ENCODE results near the gene CENPO. TPM values are rescaled to one million over a fixed set of nuclear protein-coding genes. Genes with fewer than 3 reads are reported as not detected.

The CENPO gene
- total RNA-seq, 1 donor from 2014 or later = 3.7 TPM

GRCh38 chr2:24836206-24836605 is 43.0 kb downstream of the CENPO start:
- no peak for DNase-seq (ENCODE audit: low spot score)

DNA sequence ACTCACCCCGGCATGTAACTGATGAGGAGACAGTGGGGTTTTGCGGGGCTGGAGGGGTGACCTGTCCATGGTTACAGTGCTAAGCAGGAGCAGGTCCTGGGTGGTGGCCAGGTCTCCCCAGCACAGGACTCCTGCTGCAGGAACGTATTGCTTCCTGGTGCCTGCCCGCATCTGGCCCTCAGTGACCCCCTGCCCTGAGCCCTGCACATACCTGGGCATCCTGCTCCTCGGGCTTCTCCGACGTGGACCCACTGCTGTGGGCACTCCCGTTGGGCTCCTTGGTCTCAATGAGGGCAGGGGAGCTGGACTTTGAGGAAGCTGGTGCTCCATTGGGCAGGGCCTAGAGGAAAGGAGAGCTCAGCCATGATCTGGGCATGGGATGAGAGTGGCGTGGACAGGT is 43.5 kb downstream of the CENPO start:
- DNase-seq (ENCODE audit: low spot score) = no peak

DNA sequence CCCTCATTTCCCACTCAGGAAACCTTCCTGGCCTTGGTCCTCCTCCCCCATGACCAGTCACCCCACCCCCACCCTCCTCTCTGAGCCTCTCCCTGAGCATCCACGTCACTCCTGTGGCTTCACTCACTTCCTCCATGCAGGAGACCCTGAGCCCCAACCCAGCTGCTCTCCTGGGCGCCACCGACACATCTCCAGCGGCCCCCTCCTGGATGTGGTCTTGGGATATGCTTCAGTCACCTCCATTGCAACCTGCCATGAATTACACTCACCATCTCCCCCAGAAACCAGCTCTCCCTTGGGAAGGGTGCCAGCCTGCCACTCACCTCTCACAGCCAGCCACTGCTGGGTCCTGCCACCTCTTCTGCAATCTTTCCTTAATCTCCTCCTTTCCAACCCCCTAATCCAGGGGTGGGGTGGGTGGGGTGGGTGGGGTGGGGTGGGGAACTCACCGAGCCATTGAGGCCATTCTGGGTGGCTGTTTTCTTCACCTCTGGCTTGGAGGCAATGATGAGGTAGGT is 44.8 kb downstream of the CENPO start:
- DNase-seq (ENCODE audit: low spot score) = no peak

- no peak for DNase-seq (ENCODE audit: low spot score)
These were observed 45.3 kb downstream of the CENPO start for GRCh38 chr2:24838541-24838940.

GRCh38 chr2:24839729-24840128 is 46.5 kb downstream of the CENPO start:
- DNase-seq (ENCODE audit: low spot score) = no peak

- no peak for DNase-seq (ENCODE audit: low spot score)
These were observed 47.1 kb downstream of the CENPO start for GRCh38 chr2:24840164-24840869.

DNA sequence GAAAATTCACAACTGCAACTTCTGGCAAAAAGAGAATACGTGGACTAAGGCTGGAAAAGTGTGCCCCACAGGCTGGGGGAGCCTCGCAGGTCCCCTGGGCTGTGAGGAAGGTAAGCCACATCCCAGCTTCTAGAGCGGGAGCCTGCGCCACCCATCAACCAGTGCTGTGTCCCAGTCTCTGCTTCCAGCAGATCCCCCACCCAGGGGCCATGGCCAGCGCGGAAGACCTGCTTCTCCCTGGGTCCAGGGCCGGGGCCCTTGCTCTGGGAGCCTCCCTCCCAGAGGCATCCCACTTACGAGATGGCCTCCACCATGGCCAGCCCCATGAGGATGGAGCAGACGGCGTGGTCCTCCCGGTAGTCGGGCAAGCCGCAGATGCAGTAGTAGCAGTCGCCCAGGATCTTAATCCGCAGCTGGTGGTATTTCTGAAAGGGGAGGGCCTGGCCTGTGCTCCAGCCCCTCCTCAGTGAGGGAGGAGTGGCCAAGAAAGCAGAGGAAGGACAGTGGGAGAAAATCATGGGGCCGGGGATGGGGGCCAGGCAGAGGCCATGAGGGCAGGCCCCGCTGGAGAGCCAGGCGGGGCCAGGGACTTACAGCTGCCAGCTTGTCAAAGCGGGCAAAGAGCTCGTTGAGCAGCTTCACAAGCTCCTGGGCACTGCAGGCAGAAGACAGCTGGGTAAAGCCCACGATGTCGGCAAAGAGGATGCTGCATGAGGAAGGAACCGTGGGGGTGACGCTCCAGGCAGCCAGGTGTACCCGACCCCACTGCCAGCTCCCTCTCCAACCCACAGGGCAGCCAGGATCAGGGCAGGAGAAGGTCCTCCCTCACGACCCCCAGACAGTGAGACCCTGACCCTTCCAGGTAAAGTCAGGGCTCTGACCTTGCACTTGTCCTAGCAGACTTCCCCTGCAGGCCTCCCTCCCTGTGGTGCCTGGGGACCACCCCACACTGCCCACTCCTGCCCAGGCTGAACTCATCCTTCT is 48.0 kb downstream of the CENPO start:
- DNase-seq (ENCODE audit: low spot score) = no peak

DNA sequence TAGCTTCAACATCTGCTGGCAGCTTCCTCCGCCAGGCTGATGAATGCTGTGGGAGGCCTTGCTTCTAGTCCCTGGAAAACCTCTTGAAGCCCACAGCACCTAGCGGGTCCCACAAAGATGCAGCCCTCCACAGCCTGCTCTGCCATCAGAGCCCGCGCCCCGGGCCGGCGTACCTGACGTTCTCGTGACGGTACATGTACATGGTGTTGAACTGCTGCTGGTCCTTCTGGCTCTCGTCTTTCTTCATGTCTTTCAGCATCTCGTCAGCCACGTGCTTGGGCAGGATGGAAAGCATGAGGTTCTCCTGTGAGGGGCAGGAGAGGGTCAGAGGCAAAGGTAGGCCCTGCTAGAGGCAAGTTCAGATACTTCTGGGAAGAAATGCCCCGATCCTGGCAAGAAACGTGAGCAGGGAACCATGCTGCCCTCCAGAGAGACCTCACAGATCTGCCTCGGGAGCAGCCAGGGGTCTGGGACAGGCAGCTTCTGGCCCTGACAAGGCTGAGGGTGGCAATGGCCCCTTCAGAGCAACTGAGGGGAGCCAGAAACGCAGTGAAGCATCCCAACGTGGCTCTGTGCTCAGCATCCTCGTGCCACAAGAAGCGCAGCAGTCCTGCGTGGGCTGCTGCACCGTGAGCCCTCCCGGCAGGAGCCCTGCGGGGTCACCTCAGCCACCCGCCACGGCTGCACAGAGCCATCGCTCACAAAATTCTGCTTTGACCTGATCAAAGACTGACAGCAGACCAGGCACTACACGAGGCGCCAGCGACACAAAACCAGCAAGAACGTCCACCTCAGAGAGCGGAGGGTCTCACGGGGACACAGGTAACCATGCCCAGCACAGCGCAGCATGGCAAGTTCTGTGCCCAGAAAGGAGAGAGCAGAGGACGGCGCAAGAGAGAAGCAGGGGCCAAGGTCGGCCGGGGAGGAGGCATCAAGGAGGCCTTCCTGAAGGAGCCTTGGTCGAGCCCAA is 49.1 kb downstream of the CENPO start:
- no peak for DNase-seq (ENCODE audit: low spot score)

GRCh38 chr2:24843330-24843860 is 50.2 kb downstream of the CENPO start:
- no peak for DNase-seq (ENCODE audit: low spot score)

DNA sequence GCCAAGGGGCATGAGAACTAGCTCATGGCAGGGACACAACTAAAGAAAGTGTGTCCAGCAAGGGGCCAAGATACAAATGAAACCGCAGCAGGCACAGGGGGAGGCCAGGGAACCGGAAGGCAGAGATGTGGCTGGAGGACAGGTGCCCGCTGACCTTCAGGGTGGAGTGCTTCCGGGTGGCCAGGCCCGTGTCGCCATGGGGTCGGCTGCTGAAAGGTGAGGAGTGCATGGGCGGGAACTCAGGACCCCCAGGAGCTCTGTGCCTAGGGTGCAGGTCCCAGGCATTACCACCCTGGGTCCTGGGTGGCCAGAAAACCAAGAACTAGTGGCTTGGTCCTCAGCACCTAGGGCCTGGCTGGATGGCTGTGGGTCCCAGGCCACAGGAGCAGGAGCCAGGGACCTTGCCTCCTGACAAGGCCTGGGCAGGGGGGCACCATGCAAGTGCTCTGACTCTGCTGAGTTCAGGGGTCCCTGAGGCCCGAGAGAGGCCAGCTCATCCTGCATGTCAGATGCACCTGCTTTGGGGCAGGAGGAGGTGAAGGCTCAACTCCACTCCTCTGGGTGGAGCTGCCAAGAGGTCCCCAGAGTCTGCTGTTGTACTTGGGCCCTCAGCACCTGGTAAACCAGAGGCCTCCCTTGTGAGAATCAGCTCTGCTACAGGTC is 50.9 kb downstream of the CENPO start:
- DNase-seq (ENCODE audit: low spot score) = no peak

DNA sequence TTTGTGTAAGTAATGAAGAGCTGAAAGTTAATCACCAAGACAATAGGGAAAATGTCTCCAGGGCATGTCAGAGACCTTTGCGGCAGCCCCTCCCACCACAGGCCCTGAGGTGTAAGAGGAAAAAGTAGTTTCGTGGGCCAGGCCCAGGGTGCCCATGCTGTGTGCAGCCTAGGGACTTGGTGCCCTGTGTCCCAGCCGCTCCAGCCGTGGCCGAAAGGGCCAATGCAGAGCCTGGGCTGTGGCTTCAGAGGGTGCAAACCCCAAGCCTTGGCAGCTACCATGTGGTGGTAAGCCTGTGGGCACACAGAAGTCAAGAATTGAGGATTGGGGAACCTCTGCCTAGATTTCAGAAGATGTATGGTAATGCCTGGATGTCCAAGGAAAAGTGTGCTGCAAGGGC is 52.5 kb downstream of the CENPO start:
- DNase-seq (ENCODE audit: low spot score) = no peak

DNA sequence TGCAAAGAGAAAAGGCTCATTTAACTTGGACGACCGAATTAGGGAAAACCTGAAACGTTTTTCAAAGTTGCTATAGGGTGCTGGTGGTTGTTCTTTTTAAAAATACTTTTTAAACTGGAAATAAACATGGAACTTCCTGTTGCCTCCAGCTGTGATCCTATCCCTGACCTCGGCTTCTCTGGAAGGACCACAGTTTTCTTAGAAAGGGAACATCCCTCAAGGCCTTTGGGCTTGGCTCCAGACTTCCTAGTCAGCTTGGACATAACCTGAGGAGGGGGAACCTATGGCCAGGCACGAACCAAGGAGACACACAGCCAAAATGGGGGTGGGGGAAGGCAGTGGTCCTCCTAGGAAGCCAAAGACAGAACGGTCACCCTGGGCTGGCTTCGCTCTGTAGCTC is 57.7 kb downstream of the CENPO start:
- no peak for DNase-seq (ENCODE audit: low spot score)

DNA sequence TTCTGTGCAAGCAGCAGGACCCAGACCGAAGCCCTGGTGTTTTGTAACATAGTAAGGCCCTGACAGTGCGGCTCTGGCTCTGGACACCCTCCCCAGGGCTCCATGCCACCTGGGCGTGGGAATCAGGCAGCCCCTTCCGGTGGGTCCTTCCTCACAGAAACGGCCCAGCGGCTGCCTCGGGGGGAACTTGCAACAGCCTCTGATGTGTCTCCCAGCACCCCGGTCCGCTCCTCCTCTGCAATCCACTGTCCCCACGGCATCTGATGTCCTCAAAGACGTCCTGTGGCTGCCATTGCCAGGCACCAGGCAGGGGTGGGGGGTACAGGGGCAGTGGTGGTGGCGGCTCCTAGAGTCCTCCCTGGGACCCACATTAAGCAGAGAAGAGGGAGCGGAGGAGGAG is 58.8 kb downstream of the CENPO start:
- no peak for DNase-seq (ENCODE audit: low spot score)

- no peak for DNase-seq (ENCODE audit: low spot score)
These were observed 59.3 kb downstream of the CENPO start for GRCh38 chr2:24852431-24853020.

DNA sequence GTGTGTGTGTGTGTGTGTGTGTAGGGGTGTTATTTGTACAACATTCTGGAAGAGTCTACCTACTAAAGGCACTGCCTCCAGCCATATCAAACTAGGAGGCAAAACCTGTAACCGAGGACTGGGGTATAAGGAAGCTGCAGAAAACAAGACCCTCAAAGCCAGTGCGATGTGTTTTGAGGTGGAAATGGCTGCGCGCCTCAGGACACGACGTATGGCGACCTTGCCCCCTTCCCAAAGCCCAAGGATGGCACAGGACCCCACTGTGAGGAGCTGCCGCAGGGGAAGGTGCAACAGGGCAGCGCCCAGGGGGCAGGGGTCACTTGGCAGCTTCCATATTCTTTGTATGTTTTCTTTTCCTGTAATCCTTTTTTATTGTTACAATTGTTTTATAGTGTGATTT is 59.8 kb downstream of the CENPO start:
- no peak for DNase-seq (ENCODE audit: low spot score)

- no peak for DNase-seq (ENCODE audit: low spot score)
These were observed 60.8 kb downstream of the CENPO start for GRCh38 chr2:24853996-24854395.

DNA sequence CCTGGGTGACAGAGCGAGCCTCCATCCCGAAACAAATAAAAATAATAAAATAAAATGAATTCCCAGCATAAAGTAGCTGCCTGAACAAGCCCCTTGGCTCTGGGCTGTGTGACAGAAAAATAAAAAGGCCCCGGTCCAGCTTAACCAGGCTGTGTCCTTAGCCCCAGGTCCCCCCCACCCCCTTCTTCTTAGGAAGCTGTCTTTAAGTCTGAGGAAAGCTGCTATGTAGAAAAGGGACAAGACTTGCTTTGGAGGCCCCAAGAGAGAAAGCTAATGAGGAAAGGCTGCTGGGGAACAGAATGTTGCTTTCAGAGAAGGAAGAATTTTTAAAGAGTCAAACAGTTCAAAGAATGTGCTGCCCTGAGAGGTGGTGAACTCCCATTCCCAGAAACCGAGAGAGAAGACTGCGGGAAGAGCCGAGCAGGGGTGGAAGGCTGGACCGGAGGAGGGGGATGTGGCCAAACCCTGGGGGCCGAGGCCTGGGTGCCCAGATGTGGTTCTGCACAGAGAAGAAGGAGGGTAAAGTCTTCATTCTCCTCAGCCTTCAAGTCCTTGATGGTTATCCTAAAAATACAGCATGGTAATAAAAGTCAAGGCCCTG is 61.9 kb downstream of the CENPO start:
- no peak for DNase-seq (ENCODE audit: low spot score)

- no peak for DNase-seq (ENCODE audit: low spot score)
These were observed 62.5 kb downstream of the CENPO start for GRCh38 chr2:24855726-24856125.

- DNase-seq (ENCODE audit: low spot score) = no peak
These were observed 63.6 kb downstream of the CENPO start for GRCh38 chr2:24856791-24857211.
